Calu3 (cell line): ENCODE measurements around the gene SPATS2L. TPM values are rescaled to one million over a fixed set of nuclear protein-coding genes. Genes with fewer than 3 reads are reported as not detected.

Experiments used
- BruUV-seq: library from RNA; stranded (reverse); fragments of 400-500 nt; replicated peaks from 2 replicates; lab custom pipeline; 2021; lab: Mats Ljungman, UMichigan
- CTCF ChIA-PET: fragments of 300-600 bp; sonication (Branson Sonifier 250); formaldehyde crosslinking; loops from one replicate; lab custom pipeline; 2022; ENCODE audit warnings: antibody characterized with exemption; lab: Charles Lee
- DNase-seq: peaks from one replicate; pipeline ENCODE4 v3.0.0; 2022
- H3K27ac Mint-ChIP-seq: one replicate; pipeline ENCODE4 v1.8.0; 2022; ENCODE audit warnings: mixed read lengths; ENCODE audit not compliant: unreplicated experiment
- H3K27me3 Mint-ChIP-seq: one replicate; pipeline ENCODE4 v1.8.0; 2022; ENCODE audit warnings: mixed read lengths; ENCODE audit not compliant: unreplicated experiment
- H3K36me3 Mint-ChIP-seq: one replicate; pipeline ENCODE4 v1.8.0; 2022; ENCODE audit warnings: mild to moderate bottlenecking, moderate library complexity, mixed read lengths; ENCODE audit not compliant: insufficient read depth, unreplicated experiment
- H3K4me1 Mint-ChIP-seq: one replicate; pipeline ENCODE4 v1.8.0; 2022; ENCODE audit warnings: mild to moderate bottlenecking, low read depth, mixed read lengths; ENCODE audit not compliant: unreplicated experiment
- H3K4me3 Mint-ChIP-seq: one replicate; pipeline ENCODE4 v1.8.0; 2022; ENCODE audit warnings: mild to moderate bottlenecking, low read depth, moderate library complexity, mixed read lengths; ENCODE audit not compliant: unreplicated experiment
- H3K9me3 Mint-ChIP-seq: one replicate; pipeline ENCODE4 v1.8.0; 2022; ENCODE audit warnings: low read depth, mixed read lengths; ENCODE audit not compliant: unreplicated experiment
- intact Hi-C: fragments of 100-400 bp; cut with micrococcal nuclease; formaldehyde crosslinking; loops from one replicate; pipeline ENCODE4 v1.10.0; 2022; ENCODE audit not compliant: unreplicated experiment
- total RNA-seq: library from RNA; stranded (reverse); gene quantifications from 2 replicates; pipeline ENCODE4 v1.2.3, GENCODE V29; 2022
- TF ChIP-seq, protein P1 (sequence below): fragments of 200-600 bp; IDR thresholded peaks from one replicate; pipeline ENCODE4 v1.8.0; 2022; ENCODE audit warnings: antibody characterized with exemption; ENCODE audit not compliant: unreplicated experiment

The SPATS2L gene
- total RNA-seq, 1 experiment from 2014 or later: 378 TPM

DNA sequence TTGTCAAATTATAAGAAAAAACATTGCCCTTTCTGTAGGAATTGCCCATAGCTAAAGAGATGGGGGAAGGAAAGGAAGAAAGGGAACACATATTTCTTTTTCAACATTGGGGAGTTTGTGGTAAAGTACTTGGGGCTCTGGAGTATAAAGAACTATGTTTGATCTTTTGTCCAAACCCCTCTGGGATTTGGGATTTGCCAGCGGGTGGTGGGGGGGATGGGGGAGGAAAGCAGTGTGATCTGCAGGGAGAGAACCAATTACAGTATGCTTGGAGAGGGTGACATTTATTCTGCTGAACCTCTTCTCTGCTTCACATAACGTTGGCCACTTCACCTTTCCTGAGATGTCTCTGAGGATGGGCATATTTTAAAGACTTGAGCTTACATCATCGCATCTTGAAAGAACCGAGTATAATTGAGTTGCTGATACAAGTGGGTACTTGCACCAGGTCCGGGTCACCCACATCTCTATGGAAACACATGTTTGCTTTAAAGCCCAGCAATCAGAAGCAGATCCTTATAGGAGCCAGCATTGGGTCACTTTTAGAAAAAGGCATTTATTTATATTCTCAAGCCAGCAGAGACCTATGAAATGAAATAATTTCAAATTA lies 73.1 kb downstream of the SPATS2L start:
- no peak for DNase-seq
- H3K36me3 Mint-ChIP-seq: peaks cover 56% of the 10 kb centered on the region
- no peaks in the 10 kb centered on the region for H3K27me3 Mint-ChIP-seq
- peak overlapping the region; percentile 79 for H3K4me3 Mint-ChIP-seq
- H3K9me3 Mint-ChIP-seq: no peaks in the 10 kb centered on the region
- TF ChIP-seq, protein P1, sequence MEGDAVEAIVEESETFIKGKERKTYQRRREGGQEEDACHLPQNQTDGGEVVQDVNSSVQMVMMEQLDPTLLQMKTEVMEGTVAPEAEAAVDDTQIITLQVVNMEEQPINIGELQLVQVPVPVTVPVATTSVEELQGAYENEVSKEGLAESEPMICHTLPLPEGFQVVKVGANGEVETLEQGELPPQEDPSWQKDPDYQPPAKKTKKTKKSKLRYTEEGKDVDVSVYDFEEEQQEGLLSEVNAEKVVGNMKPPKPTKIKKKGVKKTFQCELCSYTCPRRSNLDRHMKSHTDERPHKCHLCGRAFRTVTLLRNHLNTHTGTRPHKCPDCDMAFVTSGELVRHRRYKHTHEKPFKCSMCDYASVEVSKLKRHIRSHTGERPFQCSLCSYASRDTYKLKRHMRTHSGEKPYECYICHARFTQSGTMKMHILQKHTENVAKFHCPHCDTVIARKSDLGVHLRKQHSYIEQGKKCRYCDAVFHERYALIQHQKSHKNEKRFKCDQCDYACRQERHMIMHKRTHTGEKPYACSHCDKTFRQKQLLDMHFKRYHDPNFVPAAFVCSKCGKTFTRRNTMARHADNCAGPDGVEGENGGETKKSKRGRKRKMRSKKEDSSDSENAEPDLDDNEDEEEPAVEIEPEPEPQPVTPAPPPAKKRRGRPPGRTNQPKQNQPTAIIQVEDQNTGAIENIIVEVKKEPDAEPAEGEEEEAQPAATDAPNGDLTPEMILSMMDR: no peak
- CTCF ChIA-PET: interaction anchor here (0.7 to 1.2 kb wide), 2 partner anchors 26 to 29 kb away, joined by 3 to 6 read pairs; no protein-coding TSS in a partner anchor
- no TSS peak for BruUV-seq
- H3K27ac Mint-ChIP-seq: peak overlapping the region; percentile 93
- intact Hi-C loops: loop anchor here (2.0 to 5.0 kb wide), 3 partner anchors 29 to 71 kb away; no protein-coding TSS in a partner anchor
- peaks cover 87% of the 10 kb centered on the region for H3K4me1 Mint-ChIP-seq

DNA sequence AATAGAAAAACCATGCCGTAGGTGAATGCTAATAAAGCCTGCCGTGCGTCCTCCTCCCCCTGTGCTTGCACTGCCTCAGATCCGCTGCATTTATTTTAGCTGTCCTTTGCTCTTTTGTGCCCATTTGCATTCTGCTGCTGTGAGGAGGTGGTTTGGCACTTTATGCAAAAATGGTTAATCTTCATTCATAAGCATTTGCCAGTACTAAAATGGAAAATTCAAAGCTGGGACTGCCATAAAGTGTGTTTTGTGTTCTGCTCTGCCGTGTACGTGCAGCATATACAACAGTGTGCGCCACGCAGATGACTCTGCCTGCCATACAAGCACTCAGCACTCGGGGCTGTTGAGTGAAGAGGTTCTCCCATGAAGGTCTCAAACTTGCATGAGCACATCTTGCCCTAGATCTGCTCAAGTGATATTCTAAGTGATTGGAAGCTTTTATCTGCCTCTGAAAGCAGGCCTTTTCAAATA lies 73.6 kb downstream of the SPATS2L start:
- Mint-ChIP-seq H3K36me3 (peaks cover 58% of the 10 kb centered on the region), H3K27ac (peak overlapping the region; percentile 93), H3K4me1 (peaks cover 82% of the 10 kb centered on the region), H3K4me3 (peak overlapping the region; percentile 79), H3K9me3 (no peaks in the 10 kb centered on the region), H3K27me3 (no peaks in the 10 kb centered on the region)
- intact Hi-C loops: no loop called here
- BruUV-seq: no TSS peak
- TF ChIP-seq, protein P1: no peak
- CTCF ChIA-PET: interaction anchor here (1.2 kb wide), 1 partner anchor 28 kb away, joined by 3 read pairs; no protein-coding TSS in a partner anchor
- DNase-seq: no peak

DNA sequence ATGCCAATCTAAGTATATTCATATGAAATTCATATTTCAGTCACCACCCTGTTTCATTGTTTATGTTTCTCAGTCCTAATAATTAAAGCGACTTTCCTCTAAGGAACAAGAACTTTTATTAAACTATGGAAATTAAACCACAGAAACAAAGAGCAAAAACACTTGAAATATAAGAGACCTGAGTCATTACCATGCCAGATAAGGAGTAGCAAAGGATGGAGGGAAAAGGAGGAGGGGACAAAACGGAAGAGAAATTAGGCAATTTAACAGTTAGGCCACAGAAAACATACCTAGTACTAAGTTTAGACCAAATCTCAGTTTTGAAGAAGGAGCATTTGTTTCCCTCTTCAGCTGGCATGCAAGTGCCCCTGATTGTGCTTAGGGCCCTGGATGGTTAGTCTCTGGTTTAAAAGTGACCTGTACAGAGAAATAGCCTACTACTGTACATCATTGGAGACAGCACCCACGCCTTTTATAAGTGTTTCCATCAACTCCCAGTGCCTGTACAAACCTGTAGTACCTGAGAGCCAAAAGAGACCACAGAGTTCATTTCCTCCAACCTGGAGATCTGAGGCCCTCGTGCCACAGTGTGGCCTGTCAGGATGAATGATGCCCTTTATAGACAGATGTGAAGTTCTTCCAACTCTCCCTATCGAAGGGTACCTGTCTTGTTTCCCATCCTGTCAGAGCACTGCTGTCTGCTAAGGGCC lies 74.5 kb downstream of the SPATS2L start:
- TF ChIP-seq, protein P1: no peak
- Mint-ChIP-seq H3K4me1 (peaks cover 73% of the 10 kb centered on the region), H3K4me3 (peak overlapping the region; percentile 79), H3K9me3 (no peaks in the 10 kb centered on the region), H3K27ac (peak overlapping the region; percentile 93), H3K27me3 (no peaks in the 10 kb centered on the region), H3K36me3 (peaks cover 67% of the 10 kb centered on the region)
- intact Hi-C loops: no loop called here
- CTCF ChIA-PET: interaction anchor here (1.2 kb wide), 1 partner anchor 28 kb away, joined by 3 read pairs; no protein-coding TSS in a partner anchor
- DNase-seq: no peak
- BruUV-seq: no TSS peak

DNA sequence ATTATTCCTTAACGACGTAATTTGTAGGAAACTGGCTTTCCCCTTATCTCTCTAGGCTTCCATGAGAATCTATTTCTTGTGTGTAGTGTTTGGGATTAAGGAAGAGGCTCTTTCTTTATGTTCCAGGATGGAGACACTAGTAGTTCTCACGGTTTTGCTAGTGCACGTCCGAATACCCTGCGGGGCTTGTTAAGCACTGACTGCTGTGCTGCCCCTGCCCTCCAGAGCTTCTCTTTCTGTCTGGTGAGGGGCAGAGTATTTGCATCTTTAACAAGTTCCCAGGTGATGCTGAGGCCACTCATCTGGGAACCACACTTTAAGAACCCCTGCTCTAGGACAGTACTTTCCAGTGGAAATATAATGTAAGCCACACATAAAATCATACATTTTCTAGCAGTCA lies 76.4 kb downstream of the SPATS2L start:
- Mint-ChIP-seq H3K9me3 (no peaks in the 10 kb centered on the region), H3K36me3 (peaks cover 75% of the 10 kb centered on the region), H3K4me3 (peak overlapping the region; percentile 79), H3K27me3 (no peaks in the 10 kb centered on the region), H3K27ac (peak overlapping the region; percentile 93), H3K4me1 (peaks cover 60% of the 10 kb centered on the region)
- no TSS peak for BruUV-seq
- intact Hi-C loops: no loop called here
- TF ChIP-seq, protein P1: no peak
- CTCF ChIA-PET: interaction anchor here (0.5 to 0.6 kb wide), 4 partner anchors 23 to 96 kb away, joined by 3 to 6 read pairs (median 4); no protein-coding TSS in a partner anchor
- no peak for DNase-seq
